BLaER1 (cell line): ENCODE data around the gene LRRTM4.

ENCODE experiments used
- H3K27ac ChIP-seq: shearing (Covaris generic); formaldehyde crosslinking; 2 replicates; pipeline ENCODE4 v1.8.1; 2022
- H3K27me3 ChIP-seq: shearing (Covaris generic); formaldehyde crosslinking; 2 replicates; pipeline ENCODE4 v1.8.1; 2022
- H3K36me3 ChIP-seq: shearing (Covaris generic); formaldehyde crosslinking; 2 replicates; pipeline ENCODE4 v1.8.1; 2022
- H3K4me1 ChIP-seq: shearing (Covaris generic); formaldehyde crosslinking; 2 replicates; pipeline ENCODE4 v1.8.1; 2022
- H3K4me2 ChIP-seq: shearing (Covaris generic); formaldehyde crosslinking; 2 replicates; pipeline ENCODE4 v1.8.1; 2022
- H3K4me3 ChIP-seq: shearing (Covaris generic); formaldehyde crosslinking; 2 replicates; pipeline ENCODE4 v1.8.1; 2022
- H3K9ac ChIP-seq: shearing (Covaris generic); formaldehyde crosslinking; 2 replicates; pipeline ENCODE4 v1.8.1; 2022
- H3K9me3 ChIP-seq: shearing (Covaris generic); formaldehyde crosslinking; 2 replicates; pipeline ENCODE4 v1.8.1; 2022
- H4K20me1 ChIP-seq: shearing (Covaris generic); formaldehyde crosslinking; 2 replicates; pipeline ENCODE4 v1.8.1; 2022
- Cebpa-rat ChIP-seq: shearing (Covaris generic); IDR thresholded peaks from 2 replicates; pipeline ENCODE4 v1.8.1; 2022

The LRRTM4 gene

DNA sequence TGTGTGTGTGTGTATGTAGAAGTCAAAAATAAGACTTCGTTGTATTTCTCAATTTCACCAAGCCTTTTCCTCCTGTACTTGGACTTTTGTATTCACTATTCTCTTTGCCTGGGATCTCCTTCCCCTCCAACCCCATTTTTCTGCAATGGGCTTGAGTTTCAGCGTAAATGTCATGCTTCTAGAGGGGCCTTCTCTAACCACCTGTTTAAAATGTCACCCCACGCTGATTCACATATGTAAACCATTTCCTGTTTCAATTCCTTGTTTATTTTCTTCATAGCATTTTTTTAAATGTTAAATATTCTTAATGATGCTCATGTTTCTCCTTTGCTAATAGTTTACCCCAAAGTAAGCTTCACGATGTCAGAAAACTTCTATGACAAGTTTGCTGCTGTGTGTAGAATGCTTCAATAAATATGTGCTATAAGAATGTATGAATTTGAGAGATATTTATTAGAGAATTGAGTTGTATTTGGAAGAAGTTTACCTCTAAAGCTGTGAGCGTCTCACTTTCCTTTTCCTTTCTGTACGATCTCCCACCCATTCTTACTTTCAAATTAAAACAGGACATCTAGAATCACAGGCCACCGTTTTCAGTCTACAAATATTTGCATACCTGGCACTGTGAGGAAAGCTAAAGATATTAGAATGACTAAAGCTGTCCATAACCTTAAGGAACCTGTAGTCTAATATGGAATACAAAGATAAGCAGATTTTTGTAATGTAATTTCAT is 762.4 kb downstream of the LRRTM4 start:
- H3K4me2 ChIP-seq, result no peak overlapping the region
- TF ChIP-seq Cebpa-rat, result no peak

DNA sequence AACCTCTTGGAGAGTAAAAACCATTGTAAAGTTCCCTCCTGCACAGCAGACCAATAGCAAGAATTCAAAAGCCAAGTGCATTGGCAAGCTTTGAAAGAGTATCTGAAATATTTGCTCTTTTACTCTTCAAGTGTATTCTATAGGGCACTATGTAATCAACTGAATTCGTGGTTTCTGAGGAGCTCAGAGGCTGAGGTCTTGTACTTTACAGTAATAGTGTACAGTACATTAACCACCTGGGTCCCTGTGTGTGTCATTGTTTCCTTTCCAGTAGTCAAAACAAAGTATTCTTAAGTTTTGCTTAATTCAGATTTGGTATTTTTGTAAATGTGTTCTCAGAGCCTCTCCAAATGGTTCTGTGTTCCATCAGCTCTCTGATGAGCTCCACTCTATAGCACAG is 769.7 kb downstream of the LRRTM4 start:
- H3K4me2 ChIP-seq, result no peak overlapping the region
- H3K36me3 ChIP-seq, result no peaks in the 10 kb centered on the region
- no peak overlapping the region for H3K4me3 ChIP-seq
- no peak for TF ChIP-seq Cebpa-rat
- no peaks in the 10 kb centered on the region for H4K20me1 ChIP-seq
- no peaks in the 10 kb centered on the region for H3K9me3 ChIP-seq
- H3K27me3 ChIP-seq, result no peaks in the 10 kb centered on the region
- no peak overlapping the region for H3K9ac ChIP-seq
- peaks cover 15% of the 10 kb centered on the region for H3K4me1 ChIP-seq
- H3K27ac ChIP-seq, result no peak overlapping the region

More for the DNA sequence above, 762.4 kb downstream of the LRRTM4 start:
- H3K4me3 ChIP-seq, result no peak overlapping the region
- H3K9ac ChIP-seq, result no peak overlapping the region
- no peaks in the 10 kb centered on the region for H3K27me3 ChIP-seq
- no peaks in the 10 kb centered on the region for H3K4me1 ChIP-seq
- no peaks in the 10 kb centered on the region for H3K36me3 ChIP-seq
- no peaks in the 10 kb centered on the region for H4K20me1 ChIP-seq
- no peaks in the 10 kb centered on the region for H3K9me3 ChIP-seq
- H3K27ac ChIP-seq, result no peak overlapping the region

DNA sequence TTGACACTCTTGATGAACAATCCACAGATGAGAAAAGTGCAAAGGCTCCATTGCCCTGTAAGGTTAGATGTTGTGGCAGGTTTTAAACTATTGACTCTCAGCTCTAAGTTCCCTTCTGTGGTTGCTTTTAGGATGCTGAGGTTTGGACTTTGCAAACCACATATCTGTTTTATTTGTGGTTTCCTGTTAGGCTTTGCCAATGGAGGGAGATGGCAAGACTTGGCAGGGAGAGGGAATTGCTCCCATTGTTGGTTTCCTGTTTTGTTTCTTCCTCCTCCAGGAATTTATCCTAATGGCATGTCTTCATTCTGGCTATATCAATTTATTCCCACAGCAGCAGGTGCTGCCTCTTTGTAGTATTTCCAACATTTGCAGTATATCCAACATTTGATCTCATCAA is 772.3 kb downstream of the LRRTM4 start:
- Histone ChIP-seq H3K27ac (no peak overlapping the region), H3K9ac (no peak overlapping the region), H3K4me2 (peak overlapping the region; percentile 43), H3K4me3 (no peak overlapping the region), H4K20me1 (no peaks in the 10 kb centered on the region), H3K9me3 (no peaks in the 10 kb centered on the region), H3K4me1 (peaks cover 15% of the 10 kb centered on the region), H3K27me3 (no peaks in the 10 kb centered on the region), H3K36me3 (no peaks in the 10 kb centered on the region)
- TF ChIP-seq Cebpa-rat, result no peak

DNA sequence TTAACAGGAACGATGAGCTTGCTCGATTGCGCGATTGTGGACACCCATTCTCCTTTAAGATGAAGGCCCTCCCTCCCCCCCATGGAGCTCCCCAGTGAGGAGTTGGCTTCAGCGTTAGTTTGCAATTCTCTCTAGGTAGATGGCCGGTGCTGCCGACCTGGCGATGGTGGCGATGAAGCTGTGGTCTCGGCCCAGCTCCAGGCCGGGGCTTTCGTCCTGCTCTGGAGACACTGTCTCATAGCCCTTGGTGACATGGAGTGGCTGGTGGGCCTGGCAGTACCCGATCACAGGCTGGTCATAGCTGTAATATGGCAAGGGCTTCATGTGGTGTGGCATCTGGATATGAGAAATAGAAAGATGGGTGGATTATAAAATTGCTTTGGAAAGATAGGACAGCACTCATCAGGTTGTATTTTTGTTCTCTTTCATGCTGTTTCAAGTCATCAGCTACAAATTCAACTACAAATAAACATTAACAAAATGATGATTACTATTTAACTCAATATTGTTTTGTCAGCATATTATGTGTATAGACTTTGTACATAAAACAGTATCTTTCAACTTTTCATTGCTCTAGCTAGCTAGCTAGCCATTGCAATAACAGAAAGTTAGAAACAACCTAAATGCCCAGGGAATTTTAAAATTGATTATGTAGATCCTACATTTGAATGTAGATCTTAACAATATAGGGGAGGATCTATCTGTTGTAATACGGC is 773.4 kb downstream of the LRRTM4 start:
- H3K9me3 ChIP-seq, result no peaks in the 10 kb centered on the region
- H4K20me1 ChIP-seq, result no peaks in the 10 kb centered on the region
- no peaks in the 10 kb centered on the region for H3K36me3 ChIP-seq
- H3K4me2 ChIP-seq, result no peak overlapping the region
- H3K4me3 ChIP-seq, result no peak overlapping the region
- no peak for TF ChIP-seq Cebpa-rat
- no peak overlapping the region for H3K9ac ChIP-seq
- no peak overlapping the region for H3K27ac ChIP-seq
- peaks cover 15% of the 10 kb centered on the region for H3K4me1 ChIP-seq
- H3K27me3 ChIP-seq, result no peaks in the 10 kb centered on the region

DNA sequence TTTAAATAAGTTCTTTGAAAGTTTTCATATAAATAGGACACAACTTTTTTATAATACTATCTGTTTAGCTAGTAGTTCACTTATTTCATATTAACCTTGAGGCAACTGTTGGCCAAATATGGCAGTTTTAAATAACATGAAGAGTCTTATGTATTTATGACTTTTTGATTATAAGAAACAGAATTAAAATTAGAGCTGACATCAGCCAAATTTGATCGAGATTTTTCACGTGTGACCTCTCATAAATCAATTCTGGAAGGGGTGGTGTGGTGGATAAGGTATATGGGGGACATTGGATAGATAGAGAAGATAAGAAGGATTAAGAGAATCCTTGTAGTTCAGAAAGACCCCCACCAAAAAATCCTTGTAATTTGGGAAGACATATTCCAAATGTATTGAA is 776.6 kb downstream of the LRRTM4 start:
- no peak for TF ChIP-seq Cebpa-rat
- Histone ChIP-seq H3K27ac (no peak overlapping the region), H3K9ac (no peak overlapping the region), H3K4me3 (no peak overlapping the region), H3K27me3 (no peaks in the 10 kb centered on the region), H4K20me1 (no peaks in the 10 kb centered on the region), H3K4me1 (peaks cover 13% of the 10 kb centered on the region), H3K9me3 (no peaks in the 10 kb centered on the region), H3K36me3 (no peaks in the 10 kb centered on the region), H3K4me2 (no peak overlapping the region)

DNA sequence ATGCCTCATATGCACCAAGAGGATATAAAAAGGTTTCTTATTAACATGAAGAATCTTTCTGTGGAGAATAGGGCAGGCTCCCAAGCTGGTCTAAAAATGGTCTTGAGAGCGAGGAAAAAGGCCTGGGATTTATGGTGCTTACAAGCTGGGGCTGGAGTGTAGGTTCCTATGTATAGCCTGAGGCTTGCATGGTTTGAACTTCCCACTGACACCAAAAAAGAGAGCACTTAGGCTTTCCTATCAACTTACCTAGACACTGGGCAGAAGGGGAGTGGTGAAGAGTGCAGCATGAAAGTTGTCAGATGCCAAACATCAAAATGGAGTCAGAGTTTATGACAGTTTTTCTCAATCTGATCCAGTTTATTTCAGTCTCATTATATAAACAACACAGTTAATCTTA is 784.6 kb downstream of the LRRTM4 start:
- TF ChIP-seq Cebpa-rat, result no peak
- Histone ChIP-seq H3K27me3 (no peaks in the 10 kb centered on the region), H3K4me1 (no peaks in the 10 kb centered on the region), H3K36me3 (no peaks in the 10 kb centered on the region), H3K4me3 (no peak overlapping the region), H3K4me2 (no peak overlapping the region), H4K20me1 (no peaks in the 10 kb centered on the region), H3K27ac (no peak overlapping the region), H3K9me3 (no peaks in the 10 kb centered on the region), H3K9ac (no peak overlapping the region)

DNA sequence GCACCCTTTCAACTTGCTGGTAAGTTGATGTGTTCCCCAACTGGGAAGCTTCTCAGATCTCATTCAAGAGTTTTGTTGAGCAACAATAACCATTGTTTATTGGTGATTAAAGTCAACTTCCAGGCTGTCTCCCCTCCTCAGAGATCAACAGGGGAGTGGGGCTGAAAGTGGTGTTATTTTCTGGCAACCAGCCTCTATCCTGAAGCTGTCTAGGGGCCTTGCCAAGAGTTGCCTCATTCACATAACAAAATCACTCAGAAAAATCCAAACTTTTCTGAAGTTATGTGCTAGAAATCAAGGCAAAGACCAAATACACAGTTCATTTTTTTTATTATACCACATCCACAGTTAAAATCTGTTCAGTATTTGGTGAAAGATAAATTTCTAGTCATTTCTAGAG is 788.4 kb downstream of the LRRTM4 start:
- no peak for TF ChIP-seq Cebpa-rat
- H3K9me3 ChIP-seq, result no peaks in the 10 kb centered on the region
- no peak overlapping the region for H3K4me3 ChIP-seq
- H3K27me3 ChIP-seq, result no peaks in the 10 kb centered on the region
- H4K20me1 ChIP-seq, result no peaks in the 10 kb centered on the region
- no peak overlapping the region for H3K9ac ChIP-seq
- no peaks in the 10 kb centered on the region for H3K4me1 ChIP-seq
- no peak overlapping the region for H3K4me2 ChIP-seq
- H3K27ac ChIP-seq, result no peak overlapping the region
- no peaks in the 10 kb centered on the region for H3K36me3 ChIP-seq

DNA sequence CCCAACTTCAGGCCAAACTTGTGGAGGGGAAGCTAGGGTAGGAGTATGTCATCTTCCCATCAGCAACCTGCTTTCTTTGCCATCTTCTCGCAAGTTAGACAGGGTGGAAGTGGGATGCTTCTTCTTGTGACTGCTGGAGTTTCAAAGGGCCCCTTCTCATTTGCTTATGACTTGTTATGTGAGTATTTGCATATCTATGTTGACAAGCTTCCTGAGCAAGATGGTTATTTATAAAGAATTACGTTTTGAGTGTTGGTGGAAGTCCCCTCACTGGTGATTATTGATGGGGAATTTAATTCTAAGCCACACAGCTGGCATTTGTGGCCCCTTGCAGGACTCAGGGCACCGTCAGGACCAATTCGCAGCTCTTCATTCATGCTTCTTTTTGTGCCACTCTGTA is 791.0 kb downstream of the LRRTM4 start:
- Histone ChIP-seq H3K9me3 (no peaks in the 10 kb centered on the region), H3K27ac (no peak overlapping the region), H3K4me1 (no peaks in the 10 kb centered on the region), H4K20me1 (no peaks in the 10 kb centered on the region), H3K36me3 (no peaks in the 10 kb centered on the region), H3K4me2 (no peak overlapping the region), H3K27me3 (no peaks in the 10 kb centered on the region), H3K9ac (no peak overlapping the region), H3K4me3 (no peak overlapping the region)
- TF ChIP-seq Cebpa-rat, result no peak

DNA sequence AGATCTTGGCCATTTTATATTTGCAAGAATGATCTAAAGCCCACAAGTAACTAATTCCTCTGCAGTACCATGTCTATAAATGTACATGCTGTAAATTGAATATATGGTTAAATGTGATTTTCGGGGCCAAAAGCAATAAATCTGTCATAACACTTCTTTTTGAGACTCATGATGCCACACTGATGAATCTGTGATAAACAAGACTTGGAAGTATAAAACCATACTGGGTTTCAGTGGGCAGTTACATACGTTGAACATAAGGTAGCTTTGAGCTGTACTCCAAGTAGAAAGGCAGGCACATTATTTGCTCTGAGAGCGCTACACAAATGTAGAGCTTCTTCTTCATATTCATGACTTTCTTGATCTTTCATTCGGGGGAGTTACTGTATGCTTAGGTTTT is 792.2 kb downstream of the LRRTM4 start:
- H4K20me1 ChIP-seq, result no peaks in the 10 kb centered on the region
- H3K4me2 ChIP-seq, result no peak overlapping the region
- H3K9me3 ChIP-seq, result no peaks in the 10 kb centered on the region
- no peaks in the 10 kb centered on the region for H3K36me3 ChIP-seq
- TF ChIP-seq Cebpa-rat, result no peak
- H3K4me3 ChIP-seq, result no peak overlapping the region
- H3K9ac ChIP-seq, result no peak overlapping the region
- H3K4me1 ChIP-seq, result no peaks in the 10 kb centered on the region
- no peak overlapping the region for H3K27ac ChIP-seq
- H3K27me3 ChIP-seq, result no peaks in the 10 kb centered on the region

DNA sequence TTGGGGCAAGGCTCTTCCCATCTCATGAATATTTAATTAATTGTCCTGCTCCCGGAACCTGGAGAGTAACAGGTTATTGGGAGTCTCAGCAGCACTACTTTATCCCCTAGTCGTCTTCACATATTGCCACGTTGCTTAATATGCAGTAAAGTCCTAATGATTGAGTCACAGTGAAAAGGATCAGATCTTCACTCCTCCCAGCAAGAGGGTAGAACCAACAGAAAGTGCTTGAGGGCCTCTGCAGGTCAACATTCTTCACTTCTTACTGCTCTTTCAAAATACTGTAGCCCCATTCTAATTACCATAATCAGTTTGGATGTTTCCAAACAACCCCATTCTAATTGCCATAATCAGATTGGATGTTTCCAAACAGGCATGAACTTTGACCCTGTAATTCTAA is 801.0 kb downstream of the LRRTM4 start:
- no peaks in the 10 kb centered on the region for H4K20me1 ChIP-seq
- no peaks in the 10 kb centered on the region for H3K27me3 ChIP-seq
- no peak for TF ChIP-seq Cebpa-rat
- H3K9me3 ChIP-seq, result no peaks in the 10 kb centered on the region
- H3K36me3 ChIP-seq, result no peaks in the 10 kb centered on the region
- H3K27ac ChIP-seq, result no peak overlapping the region
- no peak overlapping the region for H3K4me2 ChIP-seq
- H3K4me3 ChIP-seq, result no peak overlapping the region
- H3K9ac ChIP-seq, result no peak overlapping the region
- H3K4me1 ChIP-seq, result no peaks in the 10 kb centered on the region
